GM23338 (cell line): Measurements from ENCODE around the gene MORC3. TPM values are rescaled to one million over a fixed set of nuclear protein-coding genes. Genes with fewer than 3 reads are reported as not detected.

Experiments
- ATAC-seq: fragments of 200-7000 bp; cut with Tn5 transposase; 3 replicates; pipeline ENCODE4 v1.9.1; 2020
- DNase-seq: peaks from one replicate; pipeline ENCODE4 v3.0.0-alpha.2; 2015; ENCODE audit warnings: low spot score
- H2AFZ ChIP-seq: fragments of 200-600 bp; sonication (generic); 2 replicates; pipeline ENCODE4 v1.8.0; 2016; ENCODE audit warnings: antibody characterized with exemption, mild to moderate bottlenecking, moderate library complexity
- H3F3A ChIP-seq: fragments of 200-600 bp; sonication (generic); replicated peaks from 2 replicates; pipeline ENCODE4 v1.8.0; 2017; ENCODE audit warnings: antibody characterized with exemption, mixed run types, low read depth
- H3K27ac ChIP-seq: fragments of 200-600 bp; sonication (generic); 2 replicates; pipeline ENCODE4 v1.6.1; 2016; ENCODE audit warnings: low read depth
- H3K27me3 ChIP-seq: fragments of 200-600 bp; sonication (generic); 2 replicates; pipeline ENCODE4 v1.8.0; 2016; ENCODE audit warnings: mild to moderate bottlenecking, mixed run types, moderate library complexity; ENCODE audit not compliant: insufficient read depth
- H3K36me3 ChIP-seq: fragments of 200-600 bp; sonication (generic); 2 replicates; pipeline ENCODE4 v1.8.0; 2016; ENCODE audit warnings: mild to moderate bottlenecking; ENCODE audit not compliant: insufficient read depth
- H3K4me1 ChIP-seq: fragments of 200-600 bp; sonication (generic); 2 replicates; pipeline ENCODE4 v1.8.0; 2016; ENCODE audit warnings: mild to moderate bottlenecking, moderate library complexity; ENCODE audit not compliant: insufficient read depth
- H3K4me2 ChIP-seq: fragments of 200-600 bp; sonication (generic); 2 replicates; pipeline ENCODE4 v1.7.1; 2017; ENCODE audit warnings: mixed run types
- H3K4me3 ChIP-seq: fragments of 200-600 bp; sonication (generic); 2 replicates; pipeline ENCODE4 v1.6.1; 2016; ENCODE audit warnings: mixed run types
- H3K79me2 ChIP-seq: fragments of 200-600 bp; sonication (generic); replicated peaks from 2 replicates; pipeline ENCODE4 v1.8.0; 2017; ENCODE audit warnings: mild to moderate bottlenecking; ENCODE audit not compliant: insufficient read depth
- H3K9me2 ChIP-seq: fragments of 200-600 bp; sonication (generic); 2 replicates; pipeline ENCODE4 v1.8.0; 2017; ENCODE audit not compliant: insufficient read depth
- H4K20me1 ChIP-seq: fragments of 200-600 bp; sonication (generic); replicated peaks from 2 replicates; pipeline ENCODE4 v1.8.0; 2017; ENCODE audit warnings: mild to moderate bottlenecking; ENCODE audit not compliant: insufficient read depth
- H3K27ac Mint-ChIP-seq: 2 replicates; pipeline ENCODE4 v1.8.0; 2020; ENCODE audit warnings: inconsistent platforms, mild to moderate bottlenecking, moderate library complexity, mixed read lengths
- H3K27me3 Mint-ChIP-seq: 3 replicates; pipeline ENCODE4 v1.8.0; 2022; ENCODE audit warnings: low read depth, mild to moderate bottlenecking, moderate library complexity, mixed read lengths, inconsistent platforms; ENCODE audit not compliant: insufficient read depth, poor library complexity
- H3K36me3 Mint-ChIP-seq: 3 replicates; pipeline ENCODE4 v1.8.0; 2021; ENCODE audit warnings: low read depth, mild to moderate bottlenecking, inconsistent platforms, moderate library complexity, mixed read lengths
- H3K4me1 Mint-ChIP-seq: 3 replicates; pipeline ENCODE4 v1.8.0; 2020; ENCODE audit warnings: mild to moderate bottlenecking, inconsistent platforms, mixed read lengths
- H3K4me3 Mint-ChIP-seq: 3 replicates; pipeline ENCODE4 v1.8.0; 2021; ENCODE audit warnings: moderate library complexity, mild to moderate bottlenecking, inconsistent platforms, mixed read lengths
- H3K9me3 Mint-ChIP-seq: 3 replicates; pipeline ENCODE4 v1.8.0; 2020; ENCODE audit warnings: moderate library complexity, mild to moderate bottlenecking, inconsistent platforms, mixed read lengths
- CREB1 ChIP-seq: fragments of 250-450 bp; sonication (Bioruptor Pico); IDR thresholded peaks from 2 replicates; pipeline ENCODE4 v1.5.0; 2020; ENCODE audit warnings: low read depth, mild to moderate bottlenecking, moderate library complexity
- EZH2 ChIP-seq: fragments of 200-600 bp; sonication (generic); IDR thresholded peaks from one replicate; pipeline ENCODE4 v1.8.0; 2017; ENCODE audit warnings: antibody characterized with exemption, mild to moderate bottlenecking, low read depth; ENCODE audit not compliant: unreplicated experiment
- EZH2phosphoT487 ChIP-seq: fragments of 200-600 bp; sonication (generic); IDR thresholded peaks from one replicate; pipeline ENCODE4 v1.8.1; 2018; ENCODE audit warnings: antibody characterized with exemption; ENCODE audit not compliant: unreplicated experiment
- JUNB ChIP-seq: IDR thresholded peaks from one replicate; pipeline ENCODE4 v1.6.1; 2016; ENCODE audit warnings: antibody characterized with exemption; ENCODE audit not compliant: unreplicated experiment
- NANOG ChIP-seq: IDR thresholded peaks from 2 replicates; pipeline ENCODE4 v1.6.1; 2016; ENCODE audit warnings: antibody characterized with exemption, borderline replicate concordance
- POLR2AphosphoS5 ChIP-seq: IDR thresholded peaks from 2 replicates; pipeline ENCODE4 v1.6.1; 2016; ENCODE audit warnings: antibody characterized with exemption, low read depth
- STAT1 ChIP-seq: IDR thresholded peaks from one replicate; pipeline ENCODE4 v1.6.1; 2016; ENCODE audit warnings: antibody characterized with exemption; ENCODE audit not compliant: unreplicated experiment
- ZNF114 ChIP-seq: fragments of 250-450 bp; sonication (Bioruptor Pico); IDR thresholded peaks from 2 replicates; pipeline ENCODE4 v1.5.0; 2020; ENCODE audit warnings: mild to moderate bottlenecking, moderate library complexity
- ZNF331 ChIP-seq: fragments of 250-450 bp; sonication (Bioruptor Pico); IDR thresholded peaks from 2 replicates; pipeline ENCODE4 v1.5.0; 2020; ENCODE audit warnings: low read depth, mild to moderate bottlenecking, moderate library complexity
- polyA plus RNA-seq: library from polyadenylated mRNA; unstranded; fragments of >200 nt; fragmentation: Nextera tagmentation; extraction: Ambion mirVana; gene quantifications from 2 replicates; pipeline ENCODE4 v1.2.1, GENCODE V29; 2016
- total RNA-seq: library from RNA; depleted of rRNA; stranded (reverse); fragments of >200 nt; shearing (Covaris generic); gene quantifications from 2 replicates; pipeline ENCODE4 v1.2.3, GENCODE V29; 2014
- TF ChIP-seq, protein P1 (sequence below): fragments of 250-450 bp; sonication (Bioruptor Pico); IDR thresholded peaks from 2 replicates; pipeline ENCODE4 v1.5.0; 2020; ENCODE audit warnings: mild to moderate bottlenecking, moderate library complexity
- TF ChIP-seq, protein P2 (sequence below), 2 experiments: fragments of 200-600 bp in 1 of 2; sonication (generic) in 1 of 2; conservative IDR thresholded peaks; 2 replicates each; pipeline versions ENCODE4 v1.5.1 to v1.6.1; 2016 to 2017; ENCODE audit warnings: antibody characterized with exemption in 2 of 2, low read depth in 2 of 2, mild to moderate bottlenecking in 2 of 2, moderate library complexity in 1 of 2
- TF ChIP-seq, protein P3 (sequence below): IDR thresholded peaks from 2 replicates; pipeline ENCODE4 v1.6.1; 2016; ENCODE audit warnings: antibody characterized with exemption
- TF ChIP-seq, protein P4 (sequence below): IDR thresholded peaks from one replicate; pipeline ENCODE4 v1.6.1; 2018; ENCODE audit warnings: antibody characterized with exemption; ENCODE audit not compliant: unreplicated experiment

MORC3 gene
- total and polyA plus RNA-seq, 2 experiments from 2014 or later = 11.5 to 25.4 TPM

DNA sequence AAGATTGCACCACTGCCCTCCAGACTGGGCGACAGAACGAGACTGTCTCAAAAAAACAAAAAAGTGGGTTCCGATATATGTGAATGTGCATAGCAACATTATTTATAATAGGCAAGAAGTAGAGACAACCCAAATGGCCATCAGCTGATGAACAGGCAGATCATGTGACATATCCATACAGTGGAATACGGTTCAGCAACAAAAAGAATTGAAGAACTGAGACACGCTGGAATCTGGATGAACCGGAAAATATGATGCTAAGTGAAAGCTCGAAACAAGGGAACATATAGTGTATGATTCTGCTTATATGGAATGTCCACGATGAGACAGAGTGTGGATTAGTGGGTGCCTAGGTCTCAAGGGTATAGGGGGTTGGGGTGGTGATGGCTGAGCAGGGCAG, 28.5 kb upstream of the MORC3 start:
- Histone ChIP-seq H3K4me2 (no peak overlapping the region), H3F3A (no peaks in the 10 kb centered on the region), H3K9me2 (no peaks in the 10 kb centered on the region), H3K79me2 (no peaks in the 10 kb centered on the region), H3K36me3 (no peaks in the 10 kb centered on the region), H3K4me3 (no peak overlapping the region), H3K4me1 (no peaks in the 10 kb centered on the region), H3K27me3 (no peaks in the 10 kb centered on the region), H3K27ac (no peak overlapping the region), H4K20me1 (no peaks in the 10 kb centered on the region), H2AFZ (no peak overlapping the region)
- Mint-ChIP-seq H3K36me3 (peaks cover 9% of the 10 kb centered on the region; the same call in 2 of the 3 replicates), H3K4me3 (no peak overlapping the region), H3K4me1 (peaks cover 12% of the 10 kb centered on the region), H3K27me3 (peaks cover 9% of the 10 kb centered on the region), H3K27ac (no peak overlapping the region), H3K9me3 (no peaks in the 10 kb centered on the region)
- DNase-seq = no peak
- TF ChIP-seq NANOG (no peak), EZH2phosphoT487 (no peak), STAT1 (no peak), JUNB (no peak), ZNF114 (CRISPR knock-in tag) (no peak), EZH2 (no peak), CREB1 (CRISPR knock-in tag) (no peak), ZNF331 (CRISPR knock-in tag) (no peak), POLR2AphosphoS5 (no peak)
- TF ChIP-seq, protein P1, sequence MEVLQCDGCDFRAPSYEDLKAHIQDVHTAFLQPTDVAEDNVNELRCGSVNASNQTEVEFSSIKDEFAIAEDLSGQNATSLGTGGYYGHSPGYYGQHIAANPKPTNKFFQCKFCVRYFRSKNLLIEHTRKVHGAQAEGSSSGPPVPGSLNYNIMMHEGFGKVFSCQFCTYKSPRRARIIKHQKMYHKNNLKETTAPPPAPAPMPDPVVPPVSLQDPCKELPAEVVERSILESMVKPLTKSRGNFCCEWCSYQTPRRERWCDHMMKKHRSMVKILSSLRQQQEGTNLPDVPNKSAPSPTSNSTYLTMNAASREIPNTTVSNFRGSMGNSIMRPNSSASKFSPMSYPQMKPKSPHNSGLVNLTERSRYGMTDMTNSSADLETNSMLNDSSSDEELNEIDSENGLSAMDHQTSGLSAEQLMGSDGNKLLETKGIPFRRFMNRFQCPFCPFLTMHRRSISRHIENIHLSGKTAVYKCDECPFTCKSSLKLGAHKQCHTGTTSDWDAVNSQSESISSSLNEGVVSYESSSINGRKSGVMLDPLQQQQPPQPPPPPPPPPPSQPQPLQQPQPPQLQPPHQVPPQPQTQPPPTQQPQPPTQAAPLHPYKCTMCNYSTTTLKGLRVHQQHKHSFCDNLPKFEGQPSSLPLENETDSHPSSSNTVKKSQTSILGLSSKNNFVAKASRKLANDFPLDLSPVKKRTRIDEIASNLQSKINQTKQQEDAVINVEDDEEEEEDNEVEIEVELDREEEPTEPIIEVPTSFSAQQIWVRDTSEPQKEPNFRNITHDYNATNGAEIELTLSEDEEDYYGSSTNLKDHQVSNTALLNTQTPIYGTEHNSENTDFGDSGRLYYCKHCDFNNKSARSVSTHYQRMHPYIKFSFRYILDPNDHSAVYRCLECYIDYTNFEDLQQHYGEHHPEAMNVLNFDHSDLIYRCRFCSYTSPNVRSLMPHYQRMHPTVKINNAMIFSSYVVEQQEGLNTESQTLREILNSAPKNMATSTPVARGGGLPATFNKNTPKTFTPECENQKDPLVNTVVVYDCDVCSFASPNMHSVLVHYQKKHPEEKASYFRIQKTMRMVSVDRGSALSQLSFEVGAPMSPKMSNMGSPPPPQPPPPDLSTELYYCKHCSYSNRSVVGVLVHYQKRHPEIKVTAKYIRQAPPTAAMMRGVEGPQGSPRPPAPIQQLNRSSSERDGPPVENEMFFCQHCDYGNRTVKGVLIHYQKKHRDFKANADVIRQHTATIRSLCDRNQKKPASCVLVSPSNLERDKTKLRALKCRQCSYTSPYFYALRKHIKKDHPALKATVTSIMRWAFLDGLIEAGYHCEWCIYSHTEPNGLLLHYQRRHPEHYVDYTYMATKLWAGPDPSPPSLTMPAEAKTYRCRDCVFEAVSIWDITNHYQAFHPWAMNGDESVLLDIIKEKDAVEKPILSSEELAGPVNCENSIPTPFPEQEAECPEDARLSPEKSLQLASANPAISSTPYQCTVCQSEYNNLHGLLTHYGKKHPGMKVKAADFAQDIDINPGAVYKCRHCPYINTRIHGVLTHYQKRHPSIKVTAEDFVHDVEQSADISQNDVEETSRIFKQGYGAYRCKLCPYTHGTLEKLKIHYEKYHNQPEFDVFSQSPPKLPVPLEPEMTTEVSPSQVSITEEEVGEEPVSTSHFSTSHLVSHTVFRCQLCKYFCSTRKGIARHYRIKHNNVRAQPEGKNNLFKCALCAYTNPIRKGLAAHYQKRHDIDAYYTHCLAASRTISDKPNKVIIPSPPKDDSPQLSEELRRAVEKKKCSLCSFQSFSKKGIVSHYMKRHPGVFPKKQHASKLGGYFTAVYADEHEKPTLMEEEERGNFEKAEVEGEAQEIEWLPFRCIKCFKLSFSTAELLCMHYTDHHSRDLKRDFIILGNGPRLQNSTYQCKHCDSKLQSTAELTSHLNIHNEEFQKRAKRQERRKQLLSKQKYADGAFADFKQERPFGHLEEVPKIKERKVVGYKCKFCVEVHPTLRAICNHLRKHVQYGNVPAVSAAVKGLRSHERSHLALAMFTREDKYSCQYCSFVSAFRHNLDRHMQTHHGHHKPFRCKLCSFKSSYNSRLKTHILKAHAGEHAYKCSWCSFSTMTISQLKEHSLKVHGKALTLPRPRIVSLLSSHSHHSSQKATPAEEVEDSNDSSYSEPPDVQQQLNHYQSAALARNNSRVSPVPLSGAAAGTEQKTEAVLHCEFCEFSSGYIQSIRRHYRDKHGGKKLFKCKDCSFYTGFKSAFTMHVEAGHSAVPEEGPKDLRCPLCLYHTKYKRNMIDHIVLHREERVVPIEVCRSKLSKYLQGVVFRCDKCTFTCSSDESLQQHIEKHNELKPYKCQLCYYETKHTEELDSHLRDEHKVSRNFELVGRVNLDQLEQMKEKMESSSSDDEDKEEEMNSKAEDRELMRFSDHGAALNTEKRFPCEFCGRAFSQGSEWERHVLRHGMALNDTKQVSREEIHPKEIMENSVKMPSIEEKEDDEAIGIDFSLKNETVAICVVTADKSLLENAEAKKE (CRISPR knock-in tag) = no peak
- TF ChIP-seq, protein P2, sequence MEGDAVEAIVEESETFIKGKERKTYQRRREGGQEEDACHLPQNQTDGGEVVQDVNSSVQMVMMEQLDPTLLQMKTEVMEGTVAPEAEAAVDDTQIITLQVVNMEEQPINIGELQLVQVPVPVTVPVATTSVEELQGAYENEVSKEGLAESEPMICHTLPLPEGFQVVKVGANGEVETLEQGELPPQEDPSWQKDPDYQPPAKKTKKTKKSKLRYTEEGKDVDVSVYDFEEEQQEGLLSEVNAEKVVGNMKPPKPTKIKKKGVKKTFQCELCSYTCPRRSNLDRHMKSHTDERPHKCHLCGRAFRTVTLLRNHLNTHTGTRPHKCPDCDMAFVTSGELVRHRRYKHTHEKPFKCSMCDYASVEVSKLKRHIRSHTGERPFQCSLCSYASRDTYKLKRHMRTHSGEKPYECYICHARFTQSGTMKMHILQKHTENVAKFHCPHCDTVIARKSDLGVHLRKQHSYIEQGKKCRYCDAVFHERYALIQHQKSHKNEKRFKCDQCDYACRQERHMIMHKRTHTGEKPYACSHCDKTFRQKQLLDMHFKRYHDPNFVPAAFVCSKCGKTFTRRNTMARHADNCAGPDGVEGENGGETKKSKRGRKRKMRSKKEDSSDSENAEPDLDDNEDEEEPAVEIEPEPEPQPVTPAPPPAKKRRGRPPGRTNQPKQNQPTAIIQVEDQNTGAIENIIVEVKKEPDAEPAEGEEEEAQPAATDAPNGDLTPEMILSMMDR (conservative IDR thresholded peaks at IDR 0.05; ENCODE audit: low read depth in 2 of 2) = no peak
- TF ChIP-seq, protein P3, sequence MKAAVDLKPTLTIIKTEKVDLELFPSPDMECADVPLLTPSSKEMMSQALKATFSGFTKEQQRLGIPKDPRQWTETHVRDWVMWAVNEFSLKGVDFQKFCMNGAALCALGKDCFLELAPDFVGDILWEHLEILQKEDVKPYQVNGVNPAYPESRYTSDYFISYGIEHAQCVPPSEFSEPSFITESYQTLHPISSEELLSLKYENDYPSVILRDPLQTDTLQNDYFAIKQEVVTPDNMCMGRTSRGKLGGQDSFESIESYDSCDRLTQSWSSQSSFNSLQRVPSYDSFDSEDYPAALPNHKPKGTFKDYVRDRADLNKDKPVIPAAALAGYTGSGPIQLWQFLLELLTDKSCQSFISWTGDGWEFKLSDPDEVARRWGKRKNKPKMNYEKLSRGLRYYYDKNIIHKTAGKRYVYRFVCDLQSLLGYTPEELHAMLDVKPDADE = no peak
- TF ChIP-seq, protein P4, sequence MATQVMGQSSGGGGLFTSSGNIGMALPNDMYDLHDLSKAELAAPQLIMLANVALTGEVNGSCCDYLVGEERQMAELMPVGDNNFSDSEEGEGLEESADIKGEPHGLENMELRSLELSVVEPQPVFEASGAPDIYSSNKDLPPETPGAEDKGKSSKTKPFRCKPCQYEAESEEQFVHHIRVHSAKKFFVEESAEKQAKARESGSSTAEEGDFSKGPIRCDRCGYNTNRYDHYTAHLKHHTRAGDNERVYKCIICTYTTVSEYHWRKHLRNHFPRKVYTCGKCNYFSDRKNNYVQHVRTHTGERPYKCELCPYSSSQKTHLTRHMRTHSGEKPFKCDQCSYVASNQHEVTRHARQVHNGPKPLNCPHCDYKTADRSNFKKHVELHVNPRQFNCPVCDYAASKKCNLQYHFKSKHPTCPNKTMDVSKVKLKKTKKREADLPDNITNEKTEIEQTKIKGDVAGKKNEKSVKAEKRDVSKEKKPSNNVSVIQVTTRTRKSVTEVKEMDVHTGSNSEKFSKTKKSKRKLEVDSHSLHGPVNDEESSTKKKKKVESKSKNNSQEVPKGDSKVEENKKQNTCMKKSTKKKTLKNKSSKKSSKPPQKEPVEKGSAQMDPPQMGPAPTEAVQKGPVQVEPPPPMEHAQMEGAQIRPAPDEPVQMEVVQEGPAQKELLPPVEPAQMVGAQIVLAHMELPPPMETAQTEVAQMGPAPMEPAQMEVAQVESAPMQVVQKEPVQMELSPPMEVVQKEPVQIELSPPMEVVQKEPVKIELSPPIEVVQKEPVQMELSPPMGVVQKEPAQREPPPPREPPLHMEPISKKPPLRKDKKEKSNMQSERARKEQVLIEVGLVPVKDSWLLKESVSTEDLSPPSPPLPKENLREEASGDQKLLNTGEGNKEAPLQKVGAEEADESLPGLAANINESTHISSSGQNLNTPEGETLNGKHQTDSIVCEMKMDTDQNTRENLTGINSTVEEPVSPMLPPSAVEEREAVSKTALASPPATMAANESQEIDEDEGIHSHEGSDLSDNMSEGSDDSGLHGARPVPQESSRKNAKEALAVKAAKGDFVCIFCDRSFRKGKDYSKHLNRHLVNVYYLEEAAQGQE = no peak
- no peak for ATAC-seq
